HTR-8/SVneo (cell line): ENCODE results near the gene CBLB.

ENCODE experiments used
- DNase-seq: peaks from one replicate; pipeline ENCODE4 v3.0.0; 2011; ENCODE audit warnings: low spot score, mixed read lengths; ENCODE audit not compliant: insufficient read length
- FAIRE-seq: peaks from 2 replicates; lab custom pipeline; 2011; peaks lifted over from hg19 to GRCh38; lab: Jason Lieb, UNC

Gene CBLB

DNA sequence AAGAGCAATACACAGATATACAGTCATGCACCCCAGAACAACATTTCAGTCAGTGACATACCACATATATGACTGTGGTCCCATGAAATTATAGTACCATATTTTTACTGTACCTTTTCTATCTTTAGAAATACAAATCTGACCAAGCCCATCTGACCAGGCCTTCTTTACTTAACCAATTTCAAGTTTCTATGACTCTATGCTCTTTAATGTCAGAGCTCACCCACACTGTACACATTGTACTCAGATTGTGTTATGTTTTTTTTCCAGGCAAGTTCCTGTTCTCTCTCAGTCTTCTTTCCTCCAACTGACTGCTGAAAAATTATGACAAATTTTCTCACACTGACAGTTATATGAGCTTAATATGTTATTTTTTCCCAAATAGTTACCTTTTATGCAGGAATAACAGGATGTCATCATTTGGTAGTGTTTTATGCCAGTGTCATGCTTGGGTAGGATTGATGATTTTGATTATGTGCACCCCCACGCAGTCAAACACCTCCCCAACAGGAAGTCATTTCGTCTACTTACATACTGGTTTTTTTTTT, 8.0 kb upstream of the CBLB start:
- FAIRE-seq (no peak), DNase-seq (no peak)

DNA sequence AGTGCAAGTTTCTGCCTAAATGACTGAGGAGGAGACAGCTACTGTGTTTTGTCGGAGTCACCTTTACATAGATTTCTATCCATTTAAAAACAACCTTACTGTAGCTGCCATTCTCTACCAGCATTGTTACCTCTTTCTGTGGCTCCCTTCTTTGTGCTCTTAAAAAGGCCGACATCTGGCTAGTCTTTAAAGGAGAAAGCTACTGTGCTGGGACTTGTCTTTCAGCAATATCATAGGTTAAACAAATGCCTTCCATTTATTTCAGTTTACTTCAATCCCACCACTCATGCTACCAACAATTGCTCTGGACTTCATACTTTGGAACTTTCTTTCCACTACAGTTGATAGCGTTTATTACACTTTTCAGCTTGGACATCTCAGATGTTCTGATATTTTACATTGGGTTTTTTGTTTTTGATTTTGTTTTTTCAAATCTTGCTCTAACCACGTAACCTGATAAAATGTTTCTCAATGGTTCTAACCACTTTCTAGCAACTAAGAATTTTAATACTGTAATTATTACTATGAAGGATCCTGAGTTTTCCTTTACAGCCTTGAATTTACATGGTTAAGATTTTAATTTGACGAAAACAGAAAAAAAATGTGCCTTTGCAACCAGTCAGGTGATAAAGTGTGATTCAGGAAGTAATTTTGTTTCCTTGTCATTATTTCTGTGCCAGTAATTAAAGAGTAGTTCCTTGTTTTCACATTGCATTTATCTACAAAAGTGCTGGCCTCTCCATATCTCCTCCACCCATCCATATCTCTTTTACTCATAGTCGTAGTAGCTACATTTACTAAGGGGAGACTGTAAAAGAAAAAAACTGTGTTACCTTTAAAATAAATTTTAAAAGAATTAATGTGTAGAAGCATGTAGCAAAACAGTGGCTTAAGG, 1.3 kb upstream of the CBLB start:
- DNase-seq, result no peak
- no peak for FAIRE-seq

DNA sequence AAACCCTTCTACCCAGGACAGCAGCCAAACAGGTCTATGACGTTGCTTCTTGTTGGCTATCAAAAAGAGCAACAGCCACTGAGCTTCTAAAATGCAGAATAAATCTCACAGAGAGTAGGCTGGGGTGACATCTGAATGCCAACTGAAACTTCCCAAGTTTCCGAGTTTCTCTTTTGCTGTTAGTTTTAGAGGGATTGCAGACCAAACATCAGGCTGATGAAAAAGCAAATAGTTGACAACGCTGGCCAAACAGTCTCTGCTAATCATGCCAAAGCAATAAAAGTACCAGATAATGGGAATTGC, 670 bp upstream of the CBLB start:
- DNase-seq (no peak), FAIRE-seq (no peak)

GRCh38 chr3:105868431-105868741, 426 bp downstream of the CBLB start:
- DNase-seq (peak; percentile 45), FAIRE-seq (no peak)

DNA sequence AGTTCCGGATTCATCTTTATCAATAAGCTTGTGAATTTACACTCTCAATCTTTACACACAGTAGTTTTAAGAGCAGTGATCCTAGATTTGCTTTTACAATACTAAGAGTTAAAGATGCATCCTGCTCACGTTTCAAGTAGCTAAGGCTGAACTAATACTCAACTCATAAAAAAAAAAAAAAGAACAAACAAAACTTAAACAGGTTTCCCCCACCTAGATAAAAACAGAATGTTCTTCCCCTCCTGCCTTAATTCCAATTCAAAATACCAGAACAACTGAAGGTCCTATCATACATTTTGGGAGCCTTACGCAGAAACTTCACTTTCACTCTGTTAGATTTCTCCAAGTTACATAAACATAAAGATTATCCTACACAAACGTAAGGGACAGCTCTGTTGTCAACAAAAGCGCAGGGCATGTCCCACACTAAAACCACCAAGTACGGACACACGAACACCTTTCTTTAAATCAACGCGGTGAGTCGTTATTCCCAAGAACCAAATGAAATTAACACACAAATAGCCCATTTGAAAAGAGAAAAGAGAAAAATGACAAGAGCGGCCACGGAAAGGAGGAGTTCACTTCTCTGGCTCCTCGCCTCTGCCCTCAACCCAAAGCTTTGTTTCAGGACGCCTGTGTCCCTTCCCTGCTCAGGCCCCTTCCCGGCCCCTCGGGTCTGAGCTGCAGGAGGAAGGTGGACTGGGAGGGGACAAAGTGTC, 941 bp downstream of the CBLB start:
- FAIRE-seq (no peak), DNase-seq (no peak)

GRCh38 chr3:105866656-105867653, 1.9 kb downstream of the CBLB start:
- FAIRE-seq (no peak), DNase-seq (no peak)

GRCh38 chr3:105865867-105866350, 2.9 kb downstream of the CBLB start:
- no peak for FAIRE-seq
- no peak for DNase-seq

GRCh38 chr3:105865016-105865623, 3.7 kb downstream of the CBLB start:
- DNase-seq, result no peak
- no peak for FAIRE-seq

GRCh38 chr3:105864212-105864611, 4.6 kb downstream of the CBLB start:
- no peak for FAIRE-seq
- no peak for DNase-seq

DNA sequence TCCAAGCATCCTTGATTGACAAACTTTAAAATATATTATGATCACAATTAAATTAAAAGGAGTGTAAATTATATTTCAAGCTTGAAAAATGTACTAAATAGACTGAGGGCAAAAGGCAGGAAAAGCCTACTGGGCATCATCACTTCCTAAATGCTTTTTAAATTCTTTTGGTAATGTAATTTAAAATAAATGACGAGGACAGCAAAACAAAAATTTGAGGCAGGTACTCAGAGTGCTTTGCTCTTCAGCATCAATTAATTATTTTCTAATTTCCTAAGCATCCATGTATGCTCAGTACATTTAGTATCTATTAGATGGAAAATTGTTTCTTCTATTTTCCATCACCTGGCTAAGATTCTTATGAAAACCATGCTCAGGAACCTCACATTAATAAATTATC, 5.2 kb downstream of the CBLB start:
- FAIRE-seq, result no peak

GRCh38 chr3:105862217-105862616, 6.6 kb downstream of the CBLB start:
- no peak for FAIRE-seq
- DNase-seq, result no peak

More for the DNA sequence above, 5.2 kb downstream of the CBLB start:
- no peak for DNase-seq

GRCh38 chr3:105860641-105861040, 8.2 kb downstream of the CBLB start:
- FAIRE-seq, result no peak
- no peak for DNase-seq

DNA sequence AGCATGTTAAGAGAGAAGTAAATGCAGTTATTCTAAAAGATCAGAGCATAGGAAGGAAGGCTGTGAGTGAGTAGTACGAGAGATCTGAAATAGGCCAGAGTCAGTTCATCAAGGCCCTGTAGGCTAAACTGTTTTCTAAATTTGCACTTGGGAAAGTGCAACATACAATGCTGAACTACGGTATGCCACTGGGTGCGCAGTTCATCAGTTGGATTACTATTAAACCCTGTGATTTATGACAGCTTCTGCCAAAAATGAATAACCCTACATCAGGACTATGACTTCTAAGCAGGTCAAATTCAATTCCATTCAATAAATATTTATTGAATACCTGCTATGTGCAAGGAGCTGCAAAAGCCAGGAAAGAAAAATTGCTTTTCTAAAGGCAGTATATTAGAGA, 10.8 kb downstream of the CBLB start:
- no peak for FAIRE-seq

DNA sequence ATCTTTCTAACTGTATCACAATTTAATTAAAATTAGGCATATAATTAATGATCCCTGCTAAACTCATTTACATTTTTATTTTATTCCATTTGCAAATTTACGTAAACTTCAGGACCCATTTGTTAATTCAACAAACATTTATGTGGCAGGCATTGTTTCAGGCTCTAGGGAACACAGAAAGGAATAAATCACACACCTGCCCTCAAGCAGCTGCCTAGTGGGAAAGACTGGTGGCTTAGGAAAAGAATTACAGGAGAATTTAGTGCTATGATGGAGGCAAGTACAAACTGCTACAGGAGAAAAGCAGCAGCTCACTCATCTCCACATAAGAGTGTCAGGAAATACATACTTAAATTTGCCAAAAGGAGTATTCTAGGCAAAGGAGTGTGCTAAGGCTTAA, 11.2 kb downstream of the CBLB start:
- DNase-seq, result no peak
- FAIRE-seq, result no peak

More for the DNA sequence above, 10.8 kb downstream of the CBLB start:
- DNase-seq, result no peak

GRCh38 chr3:105856605-105857004, 12.2 kb downstream of the CBLB start:
- FAIRE-seq, result no peak

GRCh38 chr3:105853801-105854432, 14.9 kb downstream of the CBLB start:
- DNase-seq, result no peak
- no peak for FAIRE-seq

More at GRCh38 chr3:105856605-105857004, 12.2 kb downstream of the CBLB start:
- no peak for DNase-seq

GRCh38 chr3:105851582-105851981, 17.2 kb downstream of the CBLB start:
- DNase-seq (no peak), FAIRE-seq (no peak)

DNA sequence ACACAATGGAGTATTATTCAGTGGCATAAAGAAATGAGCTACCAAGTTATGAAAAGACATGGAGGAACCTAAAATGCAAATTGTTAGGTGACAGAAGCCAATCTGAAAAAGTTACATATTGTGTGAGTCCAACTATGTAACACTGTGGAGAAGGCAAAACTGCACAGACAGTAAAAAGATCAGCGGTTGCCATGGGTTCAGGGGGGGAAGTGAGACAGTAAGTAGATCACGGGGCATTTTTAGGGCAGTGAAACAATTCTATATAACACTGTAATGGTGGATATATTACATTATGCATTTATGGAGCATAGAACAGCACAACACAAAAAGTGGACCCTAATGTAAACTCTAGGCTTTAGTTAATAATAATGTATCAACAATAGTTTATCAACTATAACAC, 17.6 kb downstream of the CBLB start:
- FAIRE-seq (peak; percentile 69), DNase-seq (no peak)

GRCh38 chr3:105850593-105850992, 18.2 kb downstream of the CBLB start:
- FAIRE-seq, result no peak

More at GRCh38 chr3:105850593-105850992, 18.2 kb downstream of the CBLB start:
- no peak for DNase-seq
